GM21619 (cell line): Measurements from ENCODE around the gene SIRT1.
"Not testable (repeated sequence)": the region's sequence is repeated elsewhere in the genome, so short reads cannot be mapped to it uniquely, and the experiment has no call there.

Experiments
- ATAC-seq: cut with Tn5 transposase; IDR thresholded peaks from one replicate; pipeline ENCODE4 v1.9.1; 2021; ENCODE audit not compliant: unreplicated experiment

SIRT1 gene

DNA sequence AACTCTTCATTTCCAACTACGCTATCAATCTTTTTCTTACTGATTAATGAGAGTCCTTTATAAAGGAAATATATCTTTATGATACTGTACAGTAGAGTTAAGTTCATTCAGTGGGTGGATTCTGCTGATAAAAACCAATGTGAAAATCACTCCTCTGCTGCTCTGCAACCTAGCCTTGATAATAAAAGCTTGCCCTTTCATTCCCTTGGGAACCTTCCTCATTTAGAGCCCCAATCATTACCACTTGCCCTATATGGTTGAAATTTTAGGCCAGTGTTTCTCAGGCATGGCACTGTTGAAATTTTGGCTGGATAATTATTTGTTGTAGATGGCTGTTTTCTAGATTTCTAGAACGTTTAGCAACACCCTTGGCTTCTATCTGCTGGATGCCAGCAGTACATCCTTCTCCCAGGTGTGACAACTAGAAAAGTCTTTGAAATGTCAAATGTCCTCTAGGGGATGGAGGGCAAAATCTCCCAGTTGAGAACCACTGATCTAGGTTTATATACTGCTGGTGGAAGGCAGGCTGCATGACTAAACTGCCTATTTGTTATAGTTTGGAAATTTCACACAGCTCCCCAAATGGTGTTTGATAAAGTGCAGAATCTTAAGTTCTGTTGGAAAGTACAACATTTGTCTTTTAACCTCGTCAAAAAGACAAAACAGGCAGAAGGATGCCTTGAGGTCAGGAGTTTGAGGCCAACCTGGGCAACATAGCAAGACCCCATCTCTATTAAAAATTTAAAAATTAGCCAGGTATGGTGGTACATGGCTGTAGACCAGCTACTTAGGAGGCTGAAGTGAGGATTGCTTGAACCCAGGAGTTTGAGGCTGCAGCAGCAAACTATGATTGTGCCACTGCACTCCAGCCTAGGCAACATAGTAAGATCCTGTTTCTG is 8.9 kb upstream of the SIRT1 start:
- ATAC-seq: no peak

DNA sequence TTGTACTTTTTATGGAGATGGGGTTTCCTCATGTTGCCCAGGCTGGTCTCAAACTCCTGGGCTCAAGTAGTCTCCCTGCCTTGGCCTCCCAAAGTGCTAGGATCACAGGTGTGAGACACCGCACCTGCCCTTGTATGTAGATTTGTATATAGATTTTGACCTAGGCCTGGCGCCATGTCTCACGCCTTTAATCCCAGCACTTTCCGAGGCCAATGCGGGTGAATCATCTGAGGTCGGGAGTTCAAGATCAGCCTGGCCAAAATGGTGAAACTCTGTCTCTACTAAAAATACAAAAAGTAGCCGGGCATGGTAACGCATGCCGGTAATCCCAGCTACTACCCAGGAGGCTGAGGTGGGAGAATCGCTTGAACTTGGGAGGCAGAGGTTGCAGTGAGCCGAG is 7.0 kb upstream of the SIRT1 start:
- ATAC-seq: not testable (repeated sequence)

DNA sequence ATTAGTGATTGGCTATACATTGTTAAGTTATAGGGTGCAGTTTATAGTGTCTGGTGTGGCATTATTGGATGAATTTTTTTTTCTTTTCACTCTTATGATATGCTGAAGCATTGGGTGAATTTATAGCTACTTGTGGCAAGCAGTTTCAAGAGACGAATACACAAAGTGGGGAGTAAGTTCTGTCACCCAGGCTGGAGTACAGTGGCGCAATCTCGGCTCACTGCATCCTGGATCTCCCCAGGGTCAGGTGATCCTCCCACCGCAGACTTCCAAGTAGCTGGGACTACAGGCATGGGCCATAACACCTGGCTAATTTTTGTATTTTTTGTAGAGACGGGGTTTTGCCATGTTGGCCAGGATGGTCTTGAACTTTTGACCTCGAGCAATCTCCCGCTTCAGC is 6.3 kb upstream of the SIRT1 start:
- ATAC-seq: no peak

DNA sequence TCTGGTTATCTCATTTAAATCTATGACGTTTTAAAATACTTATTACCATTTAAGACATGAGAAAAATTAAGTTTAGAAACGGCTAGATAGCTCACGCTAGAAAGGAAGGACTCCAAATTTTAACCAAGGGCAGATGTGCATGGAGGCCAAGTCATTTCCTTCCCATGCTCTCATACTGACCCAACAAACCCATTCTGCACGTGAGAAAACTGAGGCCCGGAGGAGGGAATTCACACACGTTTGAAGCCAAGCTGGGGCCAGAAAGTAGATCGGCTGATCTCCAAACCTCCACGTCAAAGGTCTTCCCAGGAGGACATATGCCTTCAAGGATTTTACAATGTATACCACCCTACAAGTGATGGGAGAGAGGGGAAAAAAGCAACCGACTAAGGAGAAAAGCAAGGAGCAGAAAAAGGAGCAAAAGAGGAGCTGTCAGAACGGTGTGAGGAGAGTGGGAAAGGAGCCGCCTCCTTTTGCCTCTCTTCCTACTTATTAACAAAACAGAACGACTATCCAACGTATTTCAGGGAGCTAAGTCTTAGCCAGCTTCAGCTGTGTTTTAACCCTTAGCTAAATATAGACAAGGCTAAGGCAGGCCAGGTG is 645 bp upstream of the SIRT1 start:
- no peak for ATAC-seq

DNA sequence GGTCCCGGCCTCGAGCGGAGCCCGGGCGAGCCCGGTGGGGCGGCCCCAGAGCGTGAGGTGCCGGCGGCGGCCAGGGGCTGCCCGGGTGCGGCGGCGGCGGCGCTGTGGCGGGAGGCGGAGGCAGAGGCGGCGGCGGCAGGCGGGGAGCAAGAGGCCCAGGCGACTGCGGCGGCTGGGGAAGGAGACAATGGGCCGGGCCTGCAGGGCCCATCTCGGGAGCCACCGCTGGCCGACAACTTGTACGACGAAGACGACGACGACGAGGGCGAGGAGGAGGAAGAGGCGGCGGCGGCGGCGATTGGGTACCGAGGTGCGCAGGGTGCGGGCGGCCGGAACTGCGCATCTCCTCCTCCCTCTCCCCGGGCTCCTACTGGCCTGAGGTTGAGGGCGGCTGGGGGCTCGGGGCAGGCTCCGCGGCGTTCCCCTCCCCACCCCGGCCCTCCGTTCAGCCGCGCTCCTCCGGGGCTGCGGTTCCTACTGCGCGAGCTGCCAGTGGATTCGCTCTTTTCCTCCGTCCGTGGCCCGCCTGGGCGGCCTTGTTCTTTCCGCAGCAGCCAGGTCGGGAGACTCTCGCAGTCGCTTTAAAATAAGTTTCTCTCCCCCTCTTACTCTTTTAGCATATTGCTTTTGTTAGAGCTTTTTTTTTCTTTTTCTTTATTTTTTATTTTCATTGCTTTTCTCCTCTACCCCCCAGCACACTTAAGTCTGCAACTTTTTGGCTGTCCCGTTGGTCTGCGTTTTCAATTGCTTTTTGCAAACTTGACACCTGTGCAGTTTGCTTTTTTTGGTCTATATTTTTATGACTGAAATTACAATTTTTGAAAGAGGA is 600 bp downstream of the SIRT1 start:
- ATAC-seq: peak; percentile 63

DNA sequence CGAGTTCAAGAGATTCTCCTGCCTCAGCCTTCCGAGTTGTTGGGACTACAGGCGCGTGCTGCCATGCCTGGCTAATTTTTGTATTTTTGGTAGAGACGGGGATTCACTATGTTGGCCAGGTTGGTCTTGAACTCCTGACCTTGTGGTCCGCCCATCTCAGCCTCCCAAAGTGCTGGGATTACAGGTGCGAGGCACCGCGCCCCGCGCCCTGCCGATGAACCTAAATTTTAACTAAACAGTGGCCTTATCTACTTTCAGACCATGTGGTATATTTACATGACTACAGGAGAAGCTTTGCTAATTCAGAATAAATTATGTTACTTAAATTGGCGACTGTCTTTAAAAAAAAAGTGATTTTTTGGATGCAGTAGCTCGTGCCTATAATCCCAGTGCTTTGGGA is 9.2 kb downstream of the SIRT1 start:
- ATAC-seq: no peak

DNA sequence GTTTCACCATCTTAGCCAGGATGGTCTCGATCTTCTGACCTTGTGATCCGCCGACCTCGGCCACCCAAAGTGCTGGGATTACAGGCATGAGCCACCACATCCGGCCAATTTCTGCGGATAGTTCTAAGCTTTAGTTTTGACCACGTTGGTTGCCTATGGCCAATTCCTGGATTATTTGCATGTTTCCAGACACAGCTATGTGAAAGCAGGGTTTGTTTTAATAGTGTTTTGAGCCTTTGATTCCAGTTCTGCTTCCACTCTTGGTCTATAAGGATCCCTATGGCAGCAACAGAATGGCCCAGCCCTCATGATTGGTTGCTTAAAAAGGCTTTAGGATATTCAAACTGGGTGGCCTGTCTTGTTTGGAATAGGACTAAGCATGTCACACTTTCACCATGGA is 19.1 kb downstream of the SIRT1 start:
- no peak for ATAC-seq

DNA sequence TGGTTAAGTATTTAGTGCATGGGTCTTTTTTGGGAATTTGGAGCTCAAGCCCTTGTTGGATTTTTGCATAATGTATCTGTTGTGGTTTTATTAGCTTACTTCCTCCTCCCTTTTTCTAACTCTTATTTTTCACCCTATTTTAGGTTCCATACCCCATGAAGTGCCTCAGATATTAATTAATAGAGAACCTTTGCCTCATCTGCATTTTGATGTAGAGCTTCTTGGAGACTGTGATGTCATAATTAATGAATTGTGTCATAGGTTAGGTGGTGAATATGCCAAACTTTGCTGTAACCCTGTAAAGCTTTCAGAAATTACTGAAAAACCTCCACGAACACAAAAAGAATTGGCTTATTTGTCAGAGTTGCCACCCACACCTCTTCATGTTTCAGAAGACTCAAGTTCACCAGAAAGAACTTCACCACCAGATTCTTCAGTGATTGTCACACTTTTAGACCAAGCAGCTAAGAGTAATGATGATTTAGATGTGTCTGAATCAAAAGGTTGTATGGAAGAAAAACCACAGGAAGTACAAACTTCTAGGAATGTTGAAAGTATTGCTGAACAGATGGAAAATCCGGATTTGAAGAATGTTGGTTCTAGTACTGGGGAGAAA is 28.0 kb downstream of the SIRT1 start:
- no peak for ATAC-seq

DNA sequence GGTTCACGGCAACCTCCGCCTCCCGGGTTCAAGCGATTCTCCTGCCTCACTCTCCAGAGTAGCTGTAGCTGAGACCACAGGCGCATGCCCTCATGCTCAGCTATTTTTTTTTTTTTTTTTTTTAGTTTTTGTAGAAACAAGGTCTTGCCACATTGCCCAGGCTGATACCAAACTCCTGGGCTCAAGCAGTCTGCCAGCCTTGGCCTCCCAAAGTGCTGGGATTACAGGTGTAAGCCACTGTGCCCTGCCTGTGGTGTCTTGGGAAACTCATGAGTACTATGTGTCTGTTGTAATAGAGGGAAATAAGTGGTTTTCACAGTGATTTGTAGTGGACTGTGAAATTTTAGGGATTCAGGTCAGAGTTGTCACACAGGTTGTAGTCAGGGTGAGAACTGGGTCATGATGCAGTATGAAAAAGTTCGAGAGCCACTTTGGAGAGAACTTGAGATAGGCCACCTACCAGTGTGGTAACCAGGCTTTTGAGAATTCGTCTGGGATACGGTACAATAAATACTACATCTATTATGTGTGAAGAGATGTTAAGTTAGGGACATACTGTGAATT is 30.4 kb downstream of the SIRT1 start:
- no peak for ATAC-seq

DNA sequence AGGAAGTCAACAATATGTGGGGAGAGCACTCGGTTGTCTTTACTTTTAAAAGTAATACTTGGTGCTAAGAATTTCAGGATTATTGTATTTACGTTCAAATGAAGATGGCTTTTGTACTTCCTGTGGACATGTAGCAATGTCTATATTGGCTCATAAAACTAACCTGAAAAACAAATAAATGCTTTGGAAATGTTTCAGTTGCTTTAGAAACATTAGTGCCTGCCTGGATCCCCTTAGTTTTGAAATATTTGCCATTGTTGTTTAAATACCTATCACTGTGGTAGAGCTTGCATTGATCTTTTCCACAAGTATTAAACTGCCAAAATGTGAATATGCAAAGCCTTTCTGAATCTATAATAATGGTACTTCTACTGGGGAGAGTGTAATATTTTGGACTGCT is 32.7 kb downstream of the SIRT1 start:
- no peak for ATAC-seq

DNA sequence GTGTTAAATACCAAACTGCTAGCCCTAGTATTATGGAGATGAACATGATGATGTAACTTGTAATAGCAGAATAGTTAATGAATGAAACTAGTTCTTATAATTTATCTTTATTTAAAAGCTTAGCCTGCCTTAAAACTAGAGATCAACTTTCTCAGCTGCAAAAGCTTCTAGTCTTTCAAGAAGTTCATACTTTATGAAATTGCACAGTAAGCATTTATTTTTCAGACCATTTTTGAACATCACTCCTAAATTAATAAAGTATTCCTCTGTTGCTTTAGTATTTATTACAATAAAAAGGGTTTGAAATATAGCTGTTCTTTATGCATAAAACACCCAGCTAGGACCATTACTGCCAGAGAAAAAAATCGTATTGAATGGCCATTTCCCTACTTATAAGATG is 33.2 kb downstream of the SIRT1 start:
- ATAC-seq: no peak

DNA sequence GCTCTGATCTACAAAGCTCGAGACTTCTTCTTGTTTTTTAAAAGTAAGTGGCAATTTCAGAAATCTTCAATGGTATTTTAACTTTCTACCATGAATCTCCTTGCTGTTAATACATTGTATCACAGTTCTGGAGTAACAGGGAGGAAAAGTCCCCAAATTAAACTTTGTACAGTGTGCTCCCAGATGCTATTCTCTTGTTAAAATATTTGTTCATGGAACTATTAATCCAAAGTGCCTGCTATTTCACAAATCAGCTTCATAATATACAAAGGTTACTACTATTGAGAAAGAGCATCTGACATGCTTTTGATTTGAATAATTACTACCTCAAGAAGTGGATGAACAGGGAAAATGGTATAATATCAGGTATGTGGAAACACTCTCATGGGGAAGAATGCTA is 36.6 kb downstream of the SIRT1 start:
- no peak for ATAC-seq

DNA sequence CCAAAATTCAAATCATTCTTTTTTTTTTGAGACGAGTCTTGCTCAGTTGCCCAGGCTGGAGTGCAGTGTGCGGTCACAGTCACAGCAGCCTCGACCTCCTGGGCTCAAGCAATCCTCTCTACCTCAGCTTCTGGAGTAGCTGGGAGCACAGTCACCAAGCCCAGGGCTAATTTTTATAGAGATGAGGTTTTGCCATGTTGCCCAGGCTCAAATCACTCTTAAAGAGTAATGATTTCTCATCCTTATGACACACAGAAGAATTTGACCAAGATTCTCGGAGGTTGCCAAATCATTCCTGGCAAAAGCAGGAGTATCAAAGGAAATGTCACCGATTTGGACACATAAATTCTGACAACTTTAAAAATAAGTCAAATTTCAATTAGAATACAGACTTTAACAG is 39.1 kb downstream of the SIRT1 start:
- no peak for ATAC-seq

DNA sequence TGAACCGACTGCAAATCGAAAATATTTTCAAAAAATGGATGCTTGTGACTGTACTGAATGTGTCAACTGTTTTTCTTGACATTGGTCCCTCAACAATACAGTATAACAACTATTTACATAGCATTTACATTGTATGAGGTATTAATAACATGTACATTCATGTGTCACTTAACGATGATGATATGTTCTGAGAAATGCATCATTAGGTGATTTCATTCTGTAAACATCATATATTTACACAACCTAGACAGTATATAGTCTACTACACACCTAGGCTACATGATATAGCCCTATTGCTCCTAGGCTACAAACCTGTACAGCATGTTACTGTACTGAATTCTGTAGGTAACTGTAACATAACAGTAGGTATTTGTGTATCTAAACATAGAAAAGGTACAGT is 39.7 kb downstream of the SIRT1 start:
- no peak for ATAC-seq

DNA sequence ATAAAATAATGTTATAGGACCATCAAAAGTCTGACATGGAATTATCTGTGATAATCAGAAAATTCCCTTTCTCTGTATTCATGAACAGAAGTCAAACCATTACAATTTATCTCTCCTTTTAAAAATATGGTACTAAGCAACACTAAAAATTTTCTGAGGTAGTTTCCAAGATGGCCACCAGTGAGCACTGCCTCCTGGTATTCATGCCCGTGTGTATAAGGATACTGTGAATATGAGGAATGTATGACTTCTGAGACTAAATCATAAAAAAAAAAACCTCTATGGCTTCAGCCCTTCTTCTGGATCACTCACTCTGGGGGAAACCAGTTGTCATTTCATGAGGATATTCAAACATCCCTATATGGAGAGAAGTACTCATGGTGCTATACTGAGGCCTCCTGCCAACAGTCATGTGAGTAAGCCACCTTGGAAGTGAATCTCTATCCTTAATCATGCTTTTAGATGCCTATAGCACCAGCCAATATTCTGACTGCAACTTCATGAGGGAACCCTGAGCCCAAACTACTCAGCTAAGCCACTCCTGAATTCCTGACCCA is 41.1 kb downstream of the SIRT1 start:
- ATAC-seq: no peak

DNA sequence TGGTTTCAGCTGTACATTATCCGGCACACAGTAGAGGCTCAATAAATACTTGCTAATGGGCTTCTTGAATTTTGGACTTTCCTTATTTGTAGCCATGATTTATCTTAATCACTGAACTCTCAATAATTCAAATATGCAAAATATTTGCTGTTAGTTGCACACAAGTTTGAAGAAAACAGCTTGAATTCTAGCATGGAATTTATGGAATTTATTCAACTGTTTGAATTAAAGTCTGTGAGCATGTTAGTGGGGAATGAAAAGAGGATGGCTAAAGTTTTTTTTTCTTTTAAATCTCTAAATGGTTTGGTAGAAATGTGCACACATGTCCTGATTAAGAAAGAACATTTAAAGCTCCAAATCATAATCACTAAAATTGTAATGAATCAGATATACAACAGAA is 42.5 kb downstream of the SIRT1 start:
- ATAC-seq: no peak

DNA sequence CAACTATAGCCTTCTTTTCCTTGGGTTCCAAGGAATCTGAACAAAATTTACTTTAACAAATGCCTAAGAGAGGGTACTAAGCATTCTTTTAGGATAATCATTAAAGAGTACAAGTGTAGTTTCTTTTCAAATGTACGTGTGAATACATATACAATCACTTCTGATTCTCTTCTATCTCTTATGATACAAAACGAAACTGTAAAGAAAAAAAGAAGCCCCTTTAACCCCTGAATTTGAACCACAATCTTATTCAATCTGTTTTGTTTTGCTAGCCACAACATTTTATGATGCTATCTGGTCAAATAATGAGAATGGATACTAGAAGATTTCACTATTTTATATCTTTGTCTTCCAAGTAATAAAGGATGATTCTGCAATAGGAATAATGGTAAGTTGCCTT is 48.7 kb downstream of the SIRT1 start:
- no peak for ATAC-seq

DNA sequence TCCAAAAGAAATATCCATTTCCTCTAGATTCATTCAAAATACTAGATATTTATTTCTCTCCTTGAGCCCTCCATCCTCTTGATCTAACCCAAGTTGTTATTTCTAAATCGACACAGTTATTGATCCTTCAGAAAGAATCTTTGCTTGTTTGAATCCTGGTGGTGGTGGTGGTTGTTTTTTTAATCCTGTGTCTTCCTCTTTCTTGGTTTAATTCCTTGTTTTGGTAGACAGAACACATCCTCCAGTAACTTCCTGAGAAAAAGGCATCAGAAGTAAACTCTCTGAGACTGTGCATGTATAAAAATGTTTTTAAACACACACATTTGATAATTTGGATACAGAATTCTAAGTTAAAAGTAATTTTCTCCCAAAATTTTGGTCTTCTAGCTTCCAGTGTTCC is 49.9 kb downstream of the SIRT1 start:
- ATAC-seq: no peak

DNA sequence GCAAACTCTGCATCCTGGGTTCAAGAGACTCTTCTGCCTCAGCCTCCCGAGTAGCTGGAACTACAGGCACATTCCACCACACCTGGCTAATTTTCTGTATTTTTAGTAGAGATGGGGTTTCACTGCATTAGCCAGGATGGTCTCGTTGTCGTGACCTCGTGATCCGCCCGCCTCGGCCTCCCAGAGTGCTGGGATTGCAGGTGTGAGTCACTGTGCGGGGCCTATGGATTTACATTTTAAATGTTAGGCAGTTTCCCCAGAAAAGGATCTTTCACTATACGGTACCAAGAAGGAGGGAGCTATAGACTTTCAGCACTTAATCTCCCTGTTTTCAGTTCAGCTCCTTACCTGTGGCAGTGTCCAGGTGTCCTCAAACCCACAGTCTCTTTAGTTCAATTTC is 50.8 kb downstream of the SIRT1 start:
- ATAC-seq: no peak

DNA sequence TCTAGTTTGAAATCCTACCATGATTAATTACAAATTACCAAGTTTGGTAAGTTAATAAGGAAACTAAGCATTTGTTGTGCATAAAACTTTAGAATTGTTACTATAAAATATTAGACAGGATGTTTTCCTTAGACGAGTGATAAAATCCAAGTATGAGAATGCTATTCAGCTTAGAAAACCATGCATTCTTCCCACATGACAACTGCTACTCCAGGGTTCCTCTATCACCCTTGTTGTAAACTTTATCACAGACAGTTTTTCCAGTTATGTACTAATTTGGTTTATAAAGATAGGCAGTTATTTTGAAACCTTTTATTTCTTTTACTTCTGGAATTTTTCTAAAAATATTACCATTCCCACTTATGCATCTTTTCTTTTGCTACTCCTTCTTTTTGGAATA is 52.0 kb downstream of the SIRT1 start:
- ATAC-seq: no peak

DNA sequence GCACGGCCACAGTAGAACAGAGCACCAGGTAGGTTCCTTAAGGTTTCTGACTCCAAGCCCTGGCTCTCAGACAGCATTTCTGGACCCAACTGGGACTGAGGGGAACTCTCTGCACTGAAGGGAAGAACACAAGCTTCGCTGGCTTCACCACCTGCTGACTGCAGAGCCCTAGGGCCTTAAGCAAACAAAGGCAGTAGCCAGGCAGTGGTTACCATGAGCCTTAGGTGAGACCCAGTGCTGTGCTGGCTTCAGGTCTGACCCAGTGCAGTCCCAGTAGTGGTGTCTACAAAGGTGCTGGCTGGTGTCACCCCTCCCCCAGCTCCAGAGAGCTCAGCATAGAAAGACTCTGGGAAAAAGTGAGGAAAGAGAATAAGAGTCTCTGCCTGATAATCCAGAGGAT is 59.5 kb downstream of the SIRT1 start:
- no peak for ATAC-seq
